T follicular helper cell (primary cell): ENCODE data around the gene HMGB3.
"Not testable (repeated sequence)": the region's sequence is repeated elsewhere in the genome, so short reads cannot be mapped to it uniquely, and the experiment has no call there.

Experiments used
- DNase-seq: peaks from one replicate; pipeline ENCODE4 v3.0.0-alpha.2; 2020; ENCODE audit warnings: low read depth
- total RNA-seq, 2 experiments: gene quantifications; one replicate each; lab custom pipeline; 2026; lab: John Stamatoyannopoulos, UW

HMGB3 gene
- 3.4 to 13.0 reads per million in 2 experiments for total RNA-seq

- peak; percentile 70 for DNase-seq
These were observed at the start of gene HMGB3 for GRCh38 chrX:150982788-150983520. Gene HMGB3 (plus strand): TSS chrX:150983335. CDS start chrX:150985600, 2,265 bp downstream.

GRCh38 chrX:150933945-150934350, 49.2 kb upstream of the HMGB3 start:
- DNase-seq, result no peak

- no peak for DNase-seq
These were observed 48.7 kb upstream of the HMGB3 start for GRCh38 chrX:150934453-150934852.

GRCh38 chrX:150935467-150935866, 47.7 kb upstream of the HMGB3 start:
- no peak for DNase-seq

DNA sequence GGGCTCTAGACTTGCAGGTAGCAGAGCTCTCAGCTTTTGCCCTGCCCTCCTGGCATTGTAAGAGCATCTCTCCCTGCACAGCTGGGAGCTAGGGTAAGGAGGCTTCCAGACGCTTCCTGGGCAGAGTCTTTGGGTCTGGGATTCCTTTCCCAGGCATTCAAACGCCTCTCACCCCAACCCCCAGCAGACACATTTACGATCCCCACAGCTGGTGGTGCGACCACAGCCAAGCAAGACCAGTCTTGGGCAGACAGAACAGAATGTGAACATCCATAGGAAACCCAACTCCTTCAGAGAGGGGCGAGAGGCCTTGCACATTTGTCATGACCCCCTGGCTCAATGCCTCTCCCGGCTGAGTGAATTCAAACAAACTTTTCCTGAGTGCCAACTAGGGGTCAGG, 46.6 kb upstream of the HMGB3 start:
- no peak for DNase-seq

GRCh38 chrX:150940844-150941495, 42.2 kb upstream of the HMGB3 start:
- DNase-seq, result no peak

GRCh38 chrX:150941580-150941979, 41.6 kb upstream of the HMGB3 start:
- no peak for DNase-seq

DNA sequence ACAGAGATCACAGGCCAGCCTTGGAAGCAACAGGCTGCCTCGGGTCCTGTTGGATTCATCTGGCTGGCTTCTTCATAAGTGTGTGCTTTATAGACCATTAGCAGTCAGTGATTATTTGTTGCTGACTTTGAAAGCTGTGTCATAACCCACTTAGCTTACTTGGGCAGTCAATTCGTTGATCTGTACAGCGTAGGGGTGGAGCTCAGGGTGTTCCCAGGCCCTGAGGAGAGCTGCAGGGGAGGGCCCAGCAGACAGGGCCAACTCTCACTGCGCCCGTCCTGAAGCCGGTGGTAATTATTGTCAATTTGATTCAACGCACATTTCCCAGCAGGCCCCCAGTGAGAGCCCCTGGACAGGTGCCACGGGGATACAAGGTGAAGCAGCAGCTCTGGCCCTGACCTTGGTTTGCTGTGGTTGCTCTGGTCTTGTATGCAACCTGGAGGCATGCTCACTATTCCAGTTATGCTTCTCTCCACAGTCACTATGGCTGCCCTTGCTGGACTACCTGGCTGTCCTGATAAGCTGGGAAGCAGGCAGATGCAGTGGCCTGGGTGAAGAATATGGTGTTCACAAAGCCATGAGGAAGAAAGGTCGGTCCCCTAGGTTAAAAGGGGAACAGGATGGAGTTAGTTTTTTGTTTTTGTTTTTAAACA, 40.1 kb upstream of the HMGB3 start:
- DNase-seq, result no peak

DNA sequence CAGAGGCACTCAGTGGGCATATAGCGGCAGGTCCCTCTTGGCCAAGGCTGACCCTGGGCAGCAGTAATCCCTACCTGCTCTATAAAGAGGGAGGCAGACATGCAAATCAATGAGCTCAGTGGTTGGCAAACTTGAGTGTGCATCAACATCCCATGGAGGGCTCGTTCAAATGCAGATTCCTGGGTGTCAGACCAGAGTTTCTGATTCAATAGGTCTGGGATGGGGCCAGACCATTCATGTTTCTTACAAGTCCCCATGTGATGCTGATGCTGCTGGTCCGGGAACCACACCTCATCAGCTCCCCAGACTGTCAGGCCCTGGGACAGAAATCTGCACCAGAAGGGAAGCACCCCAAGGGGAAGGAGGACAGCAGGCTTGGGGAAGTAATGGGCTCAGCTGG, 38.9 kb upstream of the HMGB3 start:
- no peak for DNase-seq

DNA sequence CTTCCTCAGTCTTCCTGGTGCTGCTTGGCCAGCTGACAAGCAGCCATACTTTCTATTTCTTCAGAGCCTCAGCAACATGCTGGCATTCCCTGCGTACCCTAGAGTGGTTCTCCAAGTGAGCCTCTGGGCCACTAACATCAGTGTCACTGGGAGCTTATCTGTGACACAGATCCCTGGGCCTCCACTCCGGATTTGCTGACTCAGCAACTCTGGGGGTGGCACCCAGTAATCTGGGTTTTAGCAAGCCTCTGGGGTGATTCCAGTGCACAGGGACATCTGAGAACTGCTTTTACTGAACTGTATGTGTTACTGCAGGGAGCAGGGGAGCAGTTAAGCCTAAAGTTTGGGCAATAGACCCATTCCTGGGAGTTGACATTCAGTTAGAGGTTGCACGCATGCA, 28.2 kb upstream of the HMGB3 start:
- DNase-seq, result no peak

GRCh38 chrX:150955590-150955989, 27.5 kb upstream of the HMGB3 start:
- DNase-seq, result no peak

DNA sequence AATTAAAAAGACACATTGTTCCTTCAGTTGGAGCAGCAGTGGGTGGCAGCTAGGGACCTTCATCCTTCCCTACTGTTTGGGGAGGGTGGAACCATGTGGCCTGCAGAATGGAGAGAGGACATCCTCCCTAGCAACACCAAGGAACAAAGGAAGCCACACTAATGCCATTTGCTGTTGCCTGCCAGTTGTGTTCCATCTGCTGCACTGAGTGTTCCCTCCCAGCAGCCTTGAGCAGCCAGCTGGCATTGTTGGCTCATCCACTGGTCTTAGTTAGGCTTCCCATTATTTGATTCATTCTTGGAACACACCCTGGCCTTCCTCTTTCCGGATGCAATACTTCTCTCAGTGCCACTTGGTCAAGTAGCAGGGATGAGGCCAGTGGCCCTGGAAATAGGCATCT, 25.0 kb upstream of the HMGB3 start:
- DNase-seq, result no peak

GRCh38 chrX:150959557-150959956, 23.6 kb upstream of the HMGB3 start:
- DNase-seq, result no peak

- DNase-seq, result no peak
These were observed 21.5 kb upstream of the HMGB3 start for GRCh38 chrX:150961631-150962030.

GRCh38 chrX:150964416-150964815, 18.7 kb upstream of the HMGB3 start:
- not testable (repeated sequence) for DNase-seq

- DNase-seq, result no peak
These were observed 16.9 kb upstream of the HMGB3 start for GRCh38 chrX:150966235-150966634.

DNA sequence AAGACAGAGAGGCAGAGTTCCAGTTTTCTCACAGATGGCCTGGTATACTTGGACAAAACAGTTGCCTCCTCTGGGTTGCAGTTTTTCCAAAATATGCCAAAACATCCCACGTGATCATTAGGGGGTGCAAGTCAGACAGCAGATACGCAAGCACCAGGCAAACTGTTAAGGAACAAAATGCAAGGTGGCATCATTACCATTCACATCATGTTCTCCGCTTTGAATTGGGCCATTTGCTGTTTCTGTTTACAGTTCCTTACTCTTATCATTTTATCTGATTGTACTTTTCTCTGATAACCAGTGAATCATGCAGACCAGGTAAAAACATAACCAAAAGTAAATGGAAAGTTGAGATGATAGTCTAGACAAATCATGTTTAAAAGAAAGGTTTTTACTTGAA, 16.4 kb upstream of the HMGB3 start:
- DNase-seq, result no peak

DNA sequence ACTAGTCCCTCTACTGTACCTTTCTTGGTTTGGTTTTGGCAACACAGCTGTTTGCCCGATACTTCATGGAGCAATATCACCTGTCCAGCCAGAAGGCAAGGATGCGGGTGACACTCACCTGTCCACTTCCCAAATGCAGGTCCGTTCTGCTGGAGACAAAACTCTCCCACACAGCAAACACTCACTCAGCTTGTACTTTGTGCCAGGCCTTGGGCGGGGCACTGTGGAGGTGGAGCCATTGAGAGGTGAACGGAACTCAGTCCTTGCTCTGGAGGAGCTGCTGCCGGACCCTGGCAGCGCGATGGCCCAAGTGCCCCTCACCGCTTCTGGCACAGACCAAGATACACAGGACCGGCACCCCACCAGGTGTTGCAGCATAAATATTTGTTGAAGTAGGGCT, 15.3 kb upstream of the HMGB3 start:
- DNase-seq, result no peak

DNA sequence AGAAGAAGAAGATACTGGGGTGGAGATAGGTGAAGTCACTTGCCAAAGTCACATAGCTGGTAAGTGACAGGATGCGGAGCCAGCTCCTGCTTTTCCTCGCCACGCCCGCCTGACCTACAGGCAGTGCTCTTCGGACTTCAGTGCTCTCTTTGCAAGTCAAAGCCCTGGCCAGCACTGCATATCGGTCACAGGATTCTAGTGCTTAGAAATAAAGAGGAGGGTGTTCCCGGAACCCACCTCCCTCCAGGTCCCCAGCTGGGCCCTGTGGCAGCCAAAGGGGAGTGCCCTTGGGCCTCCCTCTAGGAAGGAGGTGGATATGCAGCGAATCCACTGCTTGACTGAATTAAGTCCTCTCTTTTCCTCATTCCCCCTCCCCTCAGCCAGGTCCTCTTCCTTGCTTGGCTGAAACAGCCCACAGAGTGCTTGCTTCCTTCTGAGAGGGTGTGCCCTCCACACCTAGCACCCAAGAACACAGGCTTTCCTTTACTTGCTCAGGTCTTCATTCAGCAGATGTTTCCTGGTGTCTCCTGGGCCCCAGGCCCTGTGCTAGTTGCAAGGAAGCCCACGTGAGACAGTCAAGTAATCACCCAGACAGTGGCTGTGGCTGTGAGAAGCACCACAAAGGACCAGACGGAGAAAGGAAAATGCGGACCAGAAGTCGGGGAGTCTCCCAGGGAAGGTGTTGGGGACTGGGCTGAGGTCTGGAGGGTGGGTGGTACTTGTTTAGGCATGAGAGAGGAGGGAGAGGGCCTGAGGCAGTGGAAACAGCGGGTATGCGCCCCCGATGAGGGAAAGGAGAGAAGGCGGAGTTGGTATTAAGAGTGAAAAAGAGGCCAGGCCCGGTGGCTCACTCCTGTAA, 14.0 kb upstream of the HMGB3 start:
- no peak for DNase-seq

DNA sequence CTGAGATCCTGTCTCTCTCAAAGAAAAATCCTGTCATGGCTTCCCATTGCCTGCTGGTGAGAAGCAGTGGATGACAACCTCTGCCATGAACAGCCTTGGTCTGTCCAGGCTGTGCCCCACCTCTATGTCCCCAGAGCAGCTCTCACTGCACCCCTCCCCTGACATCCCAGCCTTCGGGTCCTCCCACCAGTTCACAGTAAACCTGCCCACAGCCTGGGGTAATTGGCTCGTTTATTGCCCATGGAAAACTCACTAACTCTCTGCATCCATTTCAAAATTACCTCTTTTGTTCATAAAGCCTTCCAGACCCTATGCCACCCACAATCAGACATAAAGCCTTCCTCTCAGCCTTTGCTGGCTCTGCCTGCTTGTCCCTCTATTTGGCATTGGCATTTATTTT, 10.7 kb upstream of the HMGB3 start:
- no peak for DNase-seq

- DNase-seq, result no peak
These were observed 7.3 kb upstream of the HMGB3 start for GRCh38 chrX:150975655-150976390.
